ENCODE data around the gene CYP2A7.

GRCh38 chr19:40867701-40868100 is 14.3 kb downstream of the CYP2A7 start:
- no peak for TF ChIP-seq EP300 (IDR thresholded peaks at IDR 0.05; ENCODE audit: borderline replicate concordance)
- no peak for TF ChIP-seq NFIC (IDR thresholded peaks at IDR 0.05)
- no peak for TF ChIP-seq TAF1 (IDR thresholded peaks at IDR 0.05; ENCODE audit: low read depth)
- TF ChIP-seq YY1 (IDR thresholded peaks at IDR 0.05; ENCODE audit: low read depth): no peak
- TF ChIP-seq ZBTB7A (IDR thresholded peaks at IDR 0.05; ENCODE audit: low read depth): no peak
- no peak for TF ChIP-seq TCF12 (IDR thresholded peaks at IDR 0.05; ENCODE audit: low read depth)
- TF ChIP-seq EGR1 (IDR thresholded peaks at IDR 0.05): no peak
- TF ChIP-seq MAX (IDR thresholded peaks at IDR 0.05): no peak

Measured in Ishikawa (cell line).